Testis (tissue), 3 donors: ENCODE measurements around the gene ADAM12. TPM values are rescaled to one million over a fixed set of nuclear protein-coding genes. Genes with fewer than 3 reads are reported as not detected.

ENCODE experiments used
- DNase-seq: peaks from one replicate; pipeline ENCODE4 v3.0.0-alpha.2; 2019
- H3K27ac ChIP-seq, 2 donors: fragments of 200-600 bp; sonication (generic); one replicate each; pipeline ENCODE4 v1.5.1; 2019
- H3K27me3 ChIP-seq: fragments of 200-600 bp; sonication (generic); one replicate; pipeline ENCODE4 v1.5.1; 2019
- H3K36me3 ChIP-seq: fragments of 200-600 bp; sonication (generic); one replicate; pipeline ENCODE4 v1.5.1; 2017; ENCODE audit warnings: low read depth; ENCODE audit errors: missing control alignments
- H3K4me1 ChIP-seq: fragments of 200-600 bp; sonication (generic); one replicate; pipeline ENCODE4 v1.5.1; 2019
- H3K4me3 ChIP-seq, 2 donors: fragments of 200-600 bp; sonication (generic); one replicate each; pipeline ENCODE4 v1.5.1; 2017 to 2019
- H3K9me3 ChIP-seq: fragments of 200-600 bp; sonication (generic); one replicate; pipeline ENCODE4 v1.5.1; 2017
- CTCF ChIP-seq, 3 experiments: fragments of 450-650 bp in 2 of 3; fragments of 200-600 bp in 1 of 3; sonication (generic) in 1 of 3; IDR thresholded peaks; one replicate each; pipeline ENCODE4 v1.5.1; 2016 to 2019; ENCODE audit warnings: antibody characterized with exemption in 3 of 3, mild to moderate bottlenecking in 2 of 3, moderate library complexity in 1 of 3
- POLR2A ChIP-seq: fragments of 450-650 bp; IDR thresholded peaks from one replicate; pipeline ENCODE4 v1.6.1; 2017; ENCODE audit warnings: antibody characterized with exemption, mild to moderate bottlenecking, moderate library complexity
- WGBS, 2 donors: methylation state at CpG; one replicate each; pipeline ENCODE4 v1.1.5; 2018; 5-methylcytosine and 5-hydroxymethylcytosine counted together
- intact Hi-C: fragments of 100-400 bp; cut with DNase I; formaldehyde crosslinking; loops from one replicate; pipeline ENCODE4 v1.15.1; 2023; ENCODE audit warnings: low total_unique reads
- polyA plus RNA-seq: library from polyadenylated mRNA; stranded (reverse); fragments of 350-450 nt; fragmentation: Illumina TruSeq; extraction: RNeasy Lipid Tissue Mini Kit (QIAGEN cat#74804); gene quantifications from one replicate; pipeline ENCODE4 v1.2.3, GENCODE V29; 2014; ENCODE audit warnings: low read depth, low replicate concordance; ENCODE audit not compliant: insufficient read depth
- total RNA-seq, 2 donors: library from RNA; depleted of rRNA; stranded (reverse); fragments of >200 nt; gene quantifications; one replicate each; pipeline ENCODE4 v1.2.3, GENCODE V29; 2016

The ADAM12 gene
- total and polyA plus RNA-seq, 3 donors from 2014 or later, result 2.8 to 9.2 (median 6.1) TPM

GRCh38 chr10:126235979-126236851 lies 152.1 kb downstream of the ADAM12 start:
- no peaks in the 10 kb centered on the region for H3K27me3 ChIP-seq
- no peaks in the 10 kb centered on the region for H3K4me1 ChIP-seq
- H3K27ac ChIP-seq, result no peak overlapping the region
- no peaks in the 10 kb centered on the region for H3K9me3 ChIP-seq
- 81 to 87% methylated on average over 12 of the region's 12 CpGs for WGBS, 2 donors
- DNase-seq, result no peak
- H3K4me3 ChIP-seq, result no peak overlapping the region
- TF ChIP-seq CTCF (IDR thresholded peaks at IDR 0.05) (no peak), POLR2A (no peak)
- intact Hi-C loops, result no loop called here
- H3K36me3 ChIP-seq, result no peaks in the 10 kb centered on the region

GRCh38 chr10:126235091-126235978 lies 152.9 kb downstream of the ADAM12 start:
- 67 to 77% methylated on average over 21 to 25 of the region's 25 CpGs for WGBS, 2 donors
- Histone ChIP-seq H3K9me3 (no peaks in the 10 kb centered on the region), H3K27ac (no peak overlapping the region), H3K36me3 (no peaks in the 10 kb centered on the region), H3K27me3 (no peaks in the 10 kb centered on the region), H3K4me3 (no peak overlapping the region), H3K4me1 (no peaks in the 10 kb centered on the region)
- TF ChIP-seq POLR2A (no peak), CTCF (IDR thresholded peaks at IDR 0.05) (no peak)
- no peak for DNase-seq
- intact Hi-C loops, result no loop called here

DNA sequence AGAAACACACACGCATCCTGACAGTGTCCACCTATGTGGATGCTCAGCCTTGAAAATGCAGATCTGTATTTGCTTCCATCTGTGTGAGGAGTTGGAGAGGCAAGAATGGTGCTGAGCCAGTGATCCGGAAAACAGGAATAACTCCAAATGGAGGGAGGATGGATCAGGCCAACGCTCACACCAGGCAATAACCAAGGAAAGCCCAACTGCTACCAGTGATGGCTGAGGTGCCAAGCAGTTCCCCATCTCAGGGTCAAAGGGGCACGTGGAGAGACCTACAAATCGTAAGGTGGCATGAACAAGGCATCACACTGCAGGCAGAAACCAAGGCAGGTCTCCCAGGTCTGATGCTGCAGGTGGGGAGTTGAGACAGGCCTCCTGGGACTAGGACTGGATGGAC lies 153.6 kb downstream of the ADAM12 start:
- no peak for DNase-seq
- intact Hi-C loops, result no loop called here
- WGBS, 2 donors, result 84 to 87% methylated on average over 5 of the region's 5 CpGs

More for the DNA sequence above, 153.6 kb downstream of the ADAM12 start:
- Histone ChIP-seq H3K27ac (no peak overlapping the region), H3K4me1 (no peaks in the 10 kb centered on the region), H3K9me3 (no peaks in the 10 kb centered on the region), H3K36me3 (no peaks in the 10 kb centered on the region), H3K27me3 (no peaks in the 10 kb centered on the region), H3K4me3 (no peak overlapping the region)
- TF ChIP-seq POLR2A (no peak), CTCF (IDR thresholded peaks at IDR 0.05) (no peak)
